Suprapubic skin (tissue), 3 donors: ENCODE measurements around the gene INSYN2B.

Experiments used
- POLR2A ChIP-seq, 2 donors: fragments of 450-650 bp; IDR thresholded peaks; one replicate each; pipeline ENCODE4 v1.6.1; 2017; ENCODE audit warnings: antibody characterized with exemption in 2 of 2, mild to moderate bottlenecking in 2 of 2, moderate library complexity in 2 of 2
- TF ChIP-seq, protein P1 (sequence below), 2 donors: fragments of 200-600 bp in 1 of 2; fragments of 450-650 bp in 1 of 2; sonication (generic) in 1 of 2; IDR thresholded peaks; one replicate each; pipeline ENCODE4 v1.5.1; 2016 to 2019; ENCODE audit warnings: antibody characterized with exemption in 2 of 2, mild to moderate bottlenecking in 1 of 2, moderate library complexity in 1 of 2

DNA sequence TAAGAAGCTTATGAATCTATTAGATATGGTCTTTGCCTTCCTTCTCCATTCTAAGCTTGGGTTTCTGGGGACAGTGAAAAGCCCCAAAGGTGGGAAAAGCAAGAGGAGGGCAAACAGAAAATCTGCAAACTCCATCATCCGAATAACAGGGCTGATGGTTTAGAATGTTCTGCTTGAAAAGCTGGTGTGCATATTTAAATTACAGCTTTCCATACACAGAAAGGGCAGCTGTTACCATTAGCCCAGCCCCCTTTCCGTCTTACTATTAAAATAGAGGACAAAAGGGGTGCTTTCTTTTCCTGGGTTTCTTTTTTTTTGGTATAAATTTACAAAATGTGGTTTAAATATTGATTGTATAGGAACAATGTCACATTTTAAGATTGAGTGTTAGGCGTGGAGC, 22.0 kb downstream of the INSYN2B start:
- TF ChIP-seq, protein P1, sequence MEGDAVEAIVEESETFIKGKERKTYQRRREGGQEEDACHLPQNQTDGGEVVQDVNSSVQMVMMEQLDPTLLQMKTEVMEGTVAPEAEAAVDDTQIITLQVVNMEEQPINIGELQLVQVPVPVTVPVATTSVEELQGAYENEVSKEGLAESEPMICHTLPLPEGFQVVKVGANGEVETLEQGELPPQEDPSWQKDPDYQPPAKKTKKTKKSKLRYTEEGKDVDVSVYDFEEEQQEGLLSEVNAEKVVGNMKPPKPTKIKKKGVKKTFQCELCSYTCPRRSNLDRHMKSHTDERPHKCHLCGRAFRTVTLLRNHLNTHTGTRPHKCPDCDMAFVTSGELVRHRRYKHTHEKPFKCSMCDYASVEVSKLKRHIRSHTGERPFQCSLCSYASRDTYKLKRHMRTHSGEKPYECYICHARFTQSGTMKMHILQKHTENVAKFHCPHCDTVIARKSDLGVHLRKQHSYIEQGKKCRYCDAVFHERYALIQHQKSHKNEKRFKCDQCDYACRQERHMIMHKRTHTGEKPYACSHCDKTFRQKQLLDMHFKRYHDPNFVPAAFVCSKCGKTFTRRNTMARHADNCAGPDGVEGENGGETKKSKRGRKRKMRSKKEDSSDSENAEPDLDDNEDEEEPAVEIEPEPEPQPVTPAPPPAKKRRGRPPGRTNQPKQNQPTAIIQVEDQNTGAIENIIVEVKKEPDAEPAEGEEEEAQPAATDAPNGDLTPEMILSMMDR (IDR thresholded peaks at IDR 0.05), result no peak
- no peak for TF ChIP-seq POLR2A (IDR thresholded peaks at IDR 0.05)
